Measurements from ENCODE around the gene ART1.

The ART1 gene

DNA sequence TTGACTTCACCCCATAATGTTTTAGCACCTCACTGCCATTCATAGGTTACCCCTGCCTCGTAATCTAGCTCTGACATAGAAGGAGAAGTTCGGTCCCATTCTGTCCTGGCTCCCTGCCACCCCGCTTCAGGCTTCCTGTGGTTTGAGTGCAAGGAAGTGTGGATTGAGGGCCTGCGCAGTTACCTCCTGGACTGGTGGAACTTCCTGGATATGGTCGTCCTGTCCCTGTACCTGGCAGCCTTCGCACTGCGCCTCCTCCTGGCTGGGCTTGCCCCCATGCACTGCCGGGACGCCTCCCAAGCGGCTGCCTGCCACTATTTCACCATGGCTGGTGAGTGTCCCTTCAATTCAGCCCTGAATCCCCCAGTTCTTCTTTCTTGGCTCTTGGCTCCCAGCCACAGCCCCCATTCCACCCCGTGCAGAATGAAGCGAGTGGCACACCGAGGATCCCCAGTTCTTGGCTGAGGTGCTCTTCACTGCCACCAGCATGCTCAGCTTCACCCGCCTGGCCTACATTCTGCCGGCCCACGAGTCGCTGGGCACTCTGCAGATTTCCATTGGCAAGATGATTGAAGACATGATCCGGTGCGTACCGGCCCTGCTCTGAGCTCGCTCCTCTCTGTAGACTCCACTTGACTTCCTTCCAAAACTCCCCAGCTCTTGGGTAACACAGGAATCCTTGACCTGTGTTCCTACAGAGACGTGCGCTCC lies 18.5 kb upstream of the ART1 start:
- H3K27ac ChIP-seq = no peak overlapping the region
- H3K4me2 ChIP-seq = no peak overlapping the region
- H3K79me2 ChIP-seq (ENCODE audit: insufficient read depth, low read depth) = no peaks in the 10 kb centered on the region
- H4K20me1 ChIP-seq (ENCODE audit: insufficient read depth) = no peaks in the 10 kb centered on the region
- H3K9ac ChIP-seq = no peak overlapping the region
- TF ChIP-seq, protein P1, sequence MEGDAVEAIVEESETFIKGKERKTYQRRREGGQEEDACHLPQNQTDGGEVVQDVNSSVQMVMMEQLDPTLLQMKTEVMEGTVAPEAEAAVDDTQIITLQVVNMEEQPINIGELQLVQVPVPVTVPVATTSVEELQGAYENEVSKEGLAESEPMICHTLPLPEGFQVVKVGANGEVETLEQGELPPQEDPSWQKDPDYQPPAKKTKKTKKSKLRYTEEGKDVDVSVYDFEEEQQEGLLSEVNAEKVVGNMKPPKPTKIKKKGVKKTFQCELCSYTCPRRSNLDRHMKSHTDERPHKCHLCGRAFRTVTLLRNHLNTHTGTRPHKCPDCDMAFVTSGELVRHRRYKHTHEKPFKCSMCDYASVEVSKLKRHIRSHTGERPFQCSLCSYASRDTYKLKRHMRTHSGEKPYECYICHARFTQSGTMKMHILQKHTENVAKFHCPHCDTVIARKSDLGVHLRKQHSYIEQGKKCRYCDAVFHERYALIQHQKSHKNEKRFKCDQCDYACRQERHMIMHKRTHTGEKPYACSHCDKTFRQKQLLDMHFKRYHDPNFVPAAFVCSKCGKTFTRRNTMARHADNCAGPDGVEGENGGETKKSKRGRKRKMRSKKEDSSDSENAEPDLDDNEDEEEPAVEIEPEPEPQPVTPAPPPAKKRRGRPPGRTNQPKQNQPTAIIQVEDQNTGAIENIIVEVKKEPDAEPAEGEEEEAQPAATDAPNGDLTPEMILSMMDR (conservative IDR thresholded peaks at IDR 0.05; ENCODE audit: low read depth, low read length) = no peak
- no peaks in the 10 kb centered on the region for H3K27me3 ChIP-seq (ENCODE audit: insufficient read depth, low read depth)
- H3K4me3 ChIP-seq (IDR thresholded peaks at IDR 0.05; ENCODE audit: insufficient read depth, low read depth, low read length) = no peak overlapping the region
- H3K36me3 ChIP-seq (ENCODE audit: insufficient read depth) = no peaks in the 10 kb centered on the region
- H2AFZ ChIP-seq (ENCODE audit: low read depth) = no peak overlapping the region
- H3K4me1 ChIP-seq (ENCODE audit: low read depth, poor library complexity, severe bottlenecking) = no peaks in the 10 kb centered on the region

DNA sequence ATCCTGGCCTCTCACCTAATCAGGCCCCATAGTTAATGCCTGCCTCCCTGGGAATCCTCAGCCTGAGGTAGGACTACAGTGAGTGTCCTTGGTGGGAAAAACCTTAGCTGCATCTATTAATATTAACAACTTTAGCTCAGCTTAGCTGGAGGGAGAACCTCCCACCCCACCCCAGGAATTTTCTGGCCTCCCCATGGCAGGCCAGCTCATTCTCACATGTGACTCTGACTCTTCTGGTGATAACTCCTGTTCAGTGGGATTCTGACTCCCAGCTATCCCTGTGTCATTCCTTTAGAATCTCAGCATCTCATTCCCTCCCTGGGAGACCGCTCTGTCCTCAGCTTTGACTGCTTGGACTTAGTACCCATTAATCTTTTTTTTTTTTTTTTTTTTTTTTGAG lies 17.6 kb upstream of the ART1 start:
- no peak overlapping the region for H3K4me3 ChIP-seq (IDR thresholded peaks at IDR 0.05; ENCODE audit: insufficient read depth, low read depth, low read length)
- no peaks in the 10 kb centered on the region for H3K4me1 ChIP-seq (ENCODE audit: low read depth, poor library complexity, severe bottlenecking)
- no peak overlapping the region for H3K27ac ChIP-seq
- H3K27me3 ChIP-seq (ENCODE audit: insufficient read depth, low read depth) = no peaks in the 10 kb centered on the region
- H4K20me1 ChIP-seq (ENCODE audit: insufficient read depth) = no peaks in the 10 kb centered on the region
- TF ChIP-seq, protein P1 (conservative IDR thresholded peaks at IDR 0.05; ENCODE audit: low read depth, low read length) = no peak
- no peaks in the 10 kb centered on the region for H3K36me3 ChIP-seq (ENCODE audit: insufficient read depth)
- H2AFZ ChIP-seq (ENCODE audit: low read depth) = no peak overlapping the region
- H3K9ac ChIP-seq = no peak overlapping the region
- no peaks in the 10 kb centered on the region for H3K79me2 ChIP-seq (ENCODE audit: insufficient read depth, low read depth)
- no peak overlapping the region for H3K4me2 ChIP-seq

DNA sequence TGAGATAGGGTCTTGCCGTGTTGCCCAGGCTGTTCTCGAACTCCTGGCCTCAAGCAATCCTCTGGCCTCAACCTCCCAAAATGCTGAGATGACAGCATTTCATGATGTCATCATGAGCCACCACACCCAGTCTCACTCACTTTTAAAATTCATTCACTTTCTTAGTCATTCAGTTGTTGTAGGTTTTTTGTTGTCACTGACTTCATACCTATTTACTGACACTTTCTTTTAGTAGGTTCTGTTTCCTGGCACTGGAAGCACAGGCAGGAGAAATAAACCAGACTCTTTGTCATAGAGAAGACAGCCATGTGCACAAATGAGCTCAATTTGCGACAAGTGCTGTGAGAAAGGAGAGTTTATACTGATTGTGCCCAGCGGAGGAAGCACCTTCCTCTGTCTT lies 13.6 kb upstream of the ART1 start:
- H3K27ac ChIP-seq = no peak overlapping the region
- TF ChIP-seq, protein P1 (conservative IDR thresholded peaks at IDR 0.05; ENCODE audit: low read depth, low read length) = no peak
- no peak overlapping the region for H2AFZ ChIP-seq (ENCODE audit: low read depth)
- no peaks in the 10 kb centered on the region for H3K36me3 ChIP-seq (ENCODE audit: insufficient read depth)
- no peak overlapping the region for H3K4me3 ChIP-seq (IDR thresholded peaks at IDR 0.05; ENCODE audit: insufficient read depth, low read depth, low read length)
- no peaks in the 10 kb centered on the region for H3K79me2 ChIP-seq (ENCODE audit: insufficient read depth, low read depth)
- H4K20me1 ChIP-seq (ENCODE audit: insufficient read depth) = no peaks in the 10 kb centered on the region
- H3K27me3 ChIP-seq (ENCODE audit: insufficient read depth, low read depth) = no peaks in the 10 kb centered on the region
- H3K9ac ChIP-seq = no peak overlapping the region
- H3K4me1 ChIP-seq (ENCODE audit: low read depth, poor library complexity, severe bottlenecking) = no peaks in the 10 kb centered on the region
- H3K4me2 ChIP-seq = no peak overlapping the region

DNA sequence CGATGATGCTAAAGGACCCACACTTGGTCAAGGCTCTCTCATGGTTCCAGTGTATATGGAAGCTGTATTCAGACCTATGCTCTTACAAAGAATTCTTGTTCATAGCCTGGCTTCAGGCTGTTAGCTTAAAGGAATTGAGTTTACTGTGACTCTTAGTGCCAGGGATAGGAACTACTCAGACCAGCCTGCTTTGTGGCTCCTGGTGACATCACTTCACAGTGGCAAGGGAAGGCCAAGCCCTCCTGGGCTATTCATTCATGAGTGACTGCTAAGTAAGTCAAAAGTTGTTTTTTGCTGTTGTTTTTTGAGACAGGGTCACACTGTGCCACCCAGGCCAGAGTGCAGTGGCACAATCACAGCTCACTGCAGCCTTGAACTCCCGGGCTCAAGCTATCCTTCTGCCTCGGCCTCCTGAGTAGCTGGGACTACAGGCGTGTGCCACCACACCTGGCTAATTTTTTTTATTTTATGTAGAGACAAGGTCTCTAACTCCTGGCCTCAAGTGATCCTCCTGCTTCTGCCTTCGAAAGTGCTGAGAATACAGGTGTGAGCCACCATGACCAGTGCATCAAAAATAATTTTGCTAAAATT lies 12.8 kb upstream of the ART1 start:
- Histone ChIP-seq H3K9ac (no peak overlapping the region), H3K36me3 (ENCODE audit: insufficient read depth) (no peaks in the 10 kb centered on the region), H3K4me2 (no peak overlapping the region), H3K4me3 (IDR thresholded peaks at IDR 0.05; ENCODE audit: insufficient read depth, low read depth, low read length) (no peak overlapping the region), H3K27ac (no peak overlapping the region), H3K27me3 (ENCODE audit: insufficient read depth, low read depth) (no peaks in the 10 kb centered on the region), H3K79me2 (ENCODE audit: insufficient read depth, low read depth) (no peaks in the 10 kb centered on the region), H3K4me1 (ENCODE audit: low read depth, poor library complexity, severe bottlenecking) (no peaks in the 10 kb centered on the region), H4K20me1 (ENCODE audit: insufficient read depth) (no peaks in the 10 kb centered on the region), H2AFZ (ENCODE audit: low read depth) (no peak overlapping the region)
- TF ChIP-seq, protein P1 (conservative IDR thresholded peaks at IDR 0.05; ENCODE audit: low read depth, low read length) = no peak

All from KMS-11 (cell line).